HepG2 (cell line): ENCODE data around the gene RHBDD3. TPM values are rescaled to one million over a fixed set of nuclear protein-coding genes. Genes with fewer than 3 reads are reported as not detected.

Experiments
- BORCS8-MEF2B ChIP-seq: sonication (generic); formaldehyde crosslinking; IDR thresholded peaks from 2 replicates; pipeline ENCODE4 v1.8.0; 2022; ENCODE audit warnings: mild to moderate bottlenecking, missing genetic modification reagents
- FOXP4 ChIP-seq: sonication (generic); formaldehyde crosslinking; IDR thresholded peaks from 2 replicates; pipeline ENCODE4 v1.4.0; 2020; ENCODE audit warnings: missing genetic modification reagents
- GTF2F1 ChIP-seq: fragments of 150-350 bp; IDR thresholded peaks from 2 replicates; pipeline ENCODE4 v1.6.1; 2014; ENCODE audit warnings: low read length
- HNF4A ChIP-seq: sonication (generic); formaldehyde crosslinking; IDR thresholded peaks from 2 replicates; pipeline ENCODE4 v1.4.0; 2020; ENCODE audit warnings: missing genetic modification reagents
- MAZ ChIP-seq, 2 experiments: sonication (generic) in 1 of 2; formaldehyde crosslinking in 1 of 2; IDR thresholded peaks; 2 replicates each; pipeline versions ENCODE4 v1.5.0 to v1.6.1; 2012 to 2020; ENCODE audit warnings: low read depth in 2 of 2, mild to moderate bottlenecking in 2 of 2, borderline replicate concordance in 1 of 2, improper control_type of control experiment in 1 of 2, low read length in 1 of 2, missing genetic modification reagents in 1 of 2, moderate library complexity in 1 of 2
- NAIF1 ChIP-seq: sonication (generic); formaldehyde crosslinking; IDR thresholded peaks from 2 replicates; pipeline ENCODE4 v1.5.0; 2020; ENCODE audit warnings: mild to moderate bottlenecking, missing genetic modification reagents, borderline replicate concordance
- NCOR1 ChIP-seq: fragments of 200-600 bp; sonication (generic); IDR thresholded peaks from 2 replicates; pipeline ENCODE4 v1.7.0; 2017; ENCODE audit warnings: antibody characterized with exemption, low read length, borderline replicate concordance
- NFAT5 ChIP-seq: sonication (generic); formaldehyde crosslinking; IDR thresholded peaks from 2 replicates; pipeline ENCODE4 v1.4.0; 2020; ENCODE audit warnings: missing genetic modification reagents
- NPAS2 ChIP-seq: sonication (generic); formaldehyde crosslinking; IDR thresholded peaks from 2 replicates; pipeline ENCODE4 v1.8.0; 2022; ENCODE audit warnings: mild to moderate bottlenecking, missing genetic modification reagents, borderline replicate concordance
- PAF1 ChIP-seq: IDR thresholded peaks from 2 replicates; pipeline ENCODE4 v1.6.1; 2016; ENCODE audit warnings: missing genetic modification reagents, missing compliant biosample characterization
- PLSCR1 ChIP-seq: sonication (generic); formaldehyde crosslinking; IDR thresholded peaks from 2 replicates; pipeline ENCODE4 v1.5.0; 2020; ENCODE audit warnings: missing genetic modification reagents, mild to moderate bottlenecking, borderline replicate concordance
- PTBP1 ChIP-seq: fragments of 200-400 bp; formaldehyde crosslinking; IDR thresholded peaks from 2 replicates; pipeline ENCODE4 v1.6.1; 2018; ENCODE audit warnings: low read length, low read depth; ENCODE audit not compliant: poor library complexity, severe bottlenecking
- SIX4 ChIP-seq: sonication (generic); formaldehyde crosslinking; IDR thresholded peaks from 2 replicates; pipeline ENCODE4 v1.4.0; 2020; ENCODE audit warnings: missing genetic modification reagents
- SP2 ChIP-seq: sonication (generic); formaldehyde crosslinking; IDR thresholded peaks from 2 replicates; pipeline ENCODE4 v1.5.1; 2020; ENCODE audit warnings: mild to moderate bottlenecking, missing genetic modification reagents
- SP5 ChIP-seq: IDR thresholded peaks from 2 replicates; pipeline ENCODE4 v1.6.1; 2016; ENCODE audit warnings: low read depth, borderline replicate concordance
- SYNCRIP ChIP-seq: fragments of 200-400 bp; formaldehyde crosslinking; IDR thresholded peaks from 2 replicates; pipeline ENCODE4 v1.6.1; 2018; ENCODE audit warnings: mild to moderate bottlenecking, low read depth, low read length; ENCODE audit not compliant: insufficient read depth
- TRAFD1 ChIP-seq: sonication (generic); formaldehyde crosslinking; IDR thresholded peaks from 2 replicates; pipeline ENCODE4 v1.5.1; 2020; ENCODE audit warnings: missing genetic modification reagents, mild to moderate bottlenecking, borderline replicate concordance
- ZFP41 ChIP-seq: sonication (generic); formaldehyde crosslinking; IDR thresholded peaks from 2 replicates; pipeline ENCODE4 v1.4.0; 2020; ENCODE audit warnings: mild to moderate bottlenecking, missing genetic modification reagents, borderline replicate concordance
- polyA plus RNA-seq, 8 experiments: library from polyadenylated mRNA; depleted of rRNA in 3 of 8; stranded (reverse) in 7 of 8; unstranded in 1 of 8; fragments of >200 nt; fragmentation: Illumina TruSeq in 4 of 8; extraction: Trizol in 4 of 8; gene quantifications; 2 replicates each; pipeline versions ENCODE4 v1.2.1 to v1.2.3, GENCODE V29; 2011 to 2016; ENCODE audit warnings: low read depth in 4 of 8, missing spikeins in 1 of 8, mixed read lengths in 1 of 8; ENCODE audit not compliant: insufficient read depth in 1 of 8
- total RNA-seq, 5 experiments: library from RNA; depleted of rRNA; stranded (reverse); fragments of >200 nt; fragmentation: Illumina TruSeq; extraction: Trizol; gene quantifications; 2 replicates each; pipeline ENCODE4 v1.2.3, GENCODE V29; 2016; ENCODE audit warnings: low read depth in 1 of 5

The RHBDD3 gene
- total and polyA plus RNA-seq, 2 of the 13 experiments (the other 11 are each of a cell fraction or from before 2014, with no cell fraction given) = 12.1 to 26.7 TPM

GRCh38 chr22:29270475-29271271 is 2.9 kb upstream of the RHBDD3 start (continued):
- no peak for TF ChIP-seq NFAT5 (CRISPR knock-in tag)
- TF ChIP-seq ZFP41 = no peak
- TF ChIP-seq HNF4A (CRISPR knock-in tag) = 0 out of 2 replicates have a peak, but pooled peaks have one; percentile 18
- TF ChIP-seq NCOR1 = no peak
- TF ChIP-seq TRAFD1 (CRISPR knock-in tag) = no peak
- no peak for TF ChIP-seq MAZ (IDR thresholded peaks at IDR 0.05; ENCODE audit: borderline replicate concordance, low read depth, low read length)
- TF ChIP-seq MAZ (CRISPR knock-in tag; IDR thresholded peaks at IDR 0.05; ENCODE audit: low read depth) = no peak
- no peak for TF ChIP-seq PTBP1
- no peak for TF ChIP-seq NAIF1 (CRISPR knock-in tag)
- no peak for TF ChIP-seq SIX4 (CRISPR knock-in tag)
- 0 out of 2 replicates have a peak, but pooled peaks have one; percentile 16 for TF ChIP-seq PAF1 (CRISPR knock-in tag)
- no peak for TF ChIP-seq GTF2F1
- no peak for TF ChIP-seq SP5
- TF ChIP-seq FOXP4 (CRISPR knock-in tag) = no peak
- no peak for TF ChIP-seq PLSCR1
- TF ChIP-seq NPAS2 (CRISPR knock-in tag) = no peak
- TF ChIP-seq SP2 = no peak
- TF ChIP-seq BORCS8-MEF2B (CRISPR knock-in tag) = no peak
- TF ChIP-seq SYNCRIP = no peak
